GM19328 (cell line): Measurements from ENCODE around the gene REXO1.
"Not testable (repeated sequence)": the region's sequence is repeated elsewhere in the genome, so short reads cannot be mapped to it uniquely, and the experiment has no call there.

ENCODE experiments used
- ATAC-seq: cut with Tn5 transposase; IDR thresholded peaks from one replicate; pipeline ENCODE4 v1.9.1; 2021; ENCODE audit warnings: mild to moderate bottlenecking, moderate library complexity; ENCODE audit not compliant: unreplicated experiment

REXO1 gene

GRCh38 chr19:1877280-1877660, 29.0 kb upstream of the REXO1 start:
- not testable (repeated sequence) for ATAC-seq

- ATAC-seq = not testable (repeated sequence)
Observed at GRCh38 chr19:1876496-1877279, 28.4 kb upstream of the REXO1 start.

DNA sequence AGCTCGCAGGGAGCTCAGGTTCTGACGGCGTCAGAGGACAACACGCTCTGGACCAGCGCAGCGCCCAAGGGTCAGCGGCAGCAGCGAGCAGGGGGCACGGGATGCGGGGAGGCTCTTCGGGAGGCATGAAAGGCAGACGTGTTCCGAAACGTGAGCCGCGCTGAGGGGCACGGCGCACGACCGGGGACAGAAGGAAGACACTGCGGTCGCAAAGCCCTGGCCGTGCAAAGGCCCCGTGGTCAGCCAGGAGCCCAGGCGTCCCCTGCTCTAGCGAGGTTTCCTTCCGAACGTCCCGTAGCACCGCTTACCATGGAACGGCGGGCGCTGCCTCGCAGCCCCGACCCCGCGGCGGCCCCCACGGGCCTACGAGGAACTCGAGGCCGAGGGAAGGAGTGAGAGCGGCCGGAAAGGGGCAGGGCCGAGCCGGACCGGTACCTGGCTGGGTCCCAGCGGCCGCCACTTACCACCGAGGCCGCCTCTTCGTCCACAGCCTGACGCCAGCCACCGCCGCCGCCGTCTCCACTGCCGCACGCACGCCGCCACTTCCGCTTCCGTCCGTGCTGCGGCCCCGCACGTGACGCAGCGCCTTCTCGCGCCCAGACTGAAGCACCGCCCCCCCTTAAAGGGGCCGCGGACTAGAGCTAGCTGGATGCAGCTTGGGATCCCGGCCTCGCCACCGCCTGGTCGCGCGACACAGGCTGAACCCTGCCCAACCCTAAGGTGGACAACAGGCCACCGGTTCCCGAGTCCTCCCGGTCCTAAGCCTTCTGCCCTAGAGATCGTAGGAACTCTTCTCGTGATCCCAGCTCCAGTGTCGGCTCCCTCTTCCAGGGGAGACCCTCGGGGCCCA, 27.6 kb upstream of the REXO1 start:
- ATAC-seq = peak; percentile 87

DNA sequence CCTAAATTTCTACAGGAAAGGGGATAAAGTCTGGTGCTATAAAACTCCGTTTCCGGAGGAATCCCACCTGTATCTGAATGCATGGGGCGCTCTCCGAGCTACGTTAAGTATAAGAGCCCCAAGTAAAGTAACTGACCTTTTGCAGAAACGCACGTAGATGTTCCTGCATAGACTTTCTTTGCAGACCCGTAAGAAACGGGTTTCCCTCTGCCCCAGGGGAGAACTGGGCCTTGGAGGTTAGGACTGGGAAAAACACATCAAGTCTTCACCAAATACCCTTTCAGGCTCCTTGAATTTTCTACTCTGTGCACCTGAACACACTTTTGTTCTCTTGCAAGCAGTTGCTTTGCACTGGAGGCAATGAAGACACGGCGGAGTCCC, 27.0 kb upstream of the REXO1 start:
- not testable (repeated sequence) for ATAC-seq

DNA sequence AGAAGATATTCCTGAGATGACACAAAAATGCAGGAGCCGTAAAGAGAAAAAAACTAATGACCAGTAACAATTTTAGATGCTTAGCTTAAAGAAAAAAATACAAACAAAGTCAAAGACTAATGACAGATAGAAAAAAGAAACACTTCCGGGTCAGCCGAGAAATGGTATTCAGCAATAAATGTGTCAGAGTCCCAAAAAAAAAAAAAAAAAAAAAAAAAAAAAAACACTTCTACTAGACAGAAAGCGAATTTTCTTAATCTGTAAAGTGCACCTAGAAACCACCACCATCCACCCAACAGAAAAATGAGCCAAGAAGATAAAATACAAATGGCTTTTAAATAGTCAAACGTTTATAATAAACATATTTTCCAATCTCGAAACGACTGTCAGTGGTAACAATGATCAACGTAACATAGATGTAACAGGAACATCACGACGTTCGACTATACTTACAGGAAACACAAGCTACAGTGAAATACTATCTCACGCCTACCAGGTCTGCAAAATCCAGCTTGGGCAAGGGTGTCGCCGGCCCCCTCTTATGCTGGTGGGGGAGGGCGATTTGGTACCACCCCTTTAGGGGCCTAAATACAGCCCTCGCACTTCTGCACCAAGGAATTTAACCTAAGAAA, 26.4 kb upstream of the REXO1 start:
- ATAC-seq = no peak

DNA sequence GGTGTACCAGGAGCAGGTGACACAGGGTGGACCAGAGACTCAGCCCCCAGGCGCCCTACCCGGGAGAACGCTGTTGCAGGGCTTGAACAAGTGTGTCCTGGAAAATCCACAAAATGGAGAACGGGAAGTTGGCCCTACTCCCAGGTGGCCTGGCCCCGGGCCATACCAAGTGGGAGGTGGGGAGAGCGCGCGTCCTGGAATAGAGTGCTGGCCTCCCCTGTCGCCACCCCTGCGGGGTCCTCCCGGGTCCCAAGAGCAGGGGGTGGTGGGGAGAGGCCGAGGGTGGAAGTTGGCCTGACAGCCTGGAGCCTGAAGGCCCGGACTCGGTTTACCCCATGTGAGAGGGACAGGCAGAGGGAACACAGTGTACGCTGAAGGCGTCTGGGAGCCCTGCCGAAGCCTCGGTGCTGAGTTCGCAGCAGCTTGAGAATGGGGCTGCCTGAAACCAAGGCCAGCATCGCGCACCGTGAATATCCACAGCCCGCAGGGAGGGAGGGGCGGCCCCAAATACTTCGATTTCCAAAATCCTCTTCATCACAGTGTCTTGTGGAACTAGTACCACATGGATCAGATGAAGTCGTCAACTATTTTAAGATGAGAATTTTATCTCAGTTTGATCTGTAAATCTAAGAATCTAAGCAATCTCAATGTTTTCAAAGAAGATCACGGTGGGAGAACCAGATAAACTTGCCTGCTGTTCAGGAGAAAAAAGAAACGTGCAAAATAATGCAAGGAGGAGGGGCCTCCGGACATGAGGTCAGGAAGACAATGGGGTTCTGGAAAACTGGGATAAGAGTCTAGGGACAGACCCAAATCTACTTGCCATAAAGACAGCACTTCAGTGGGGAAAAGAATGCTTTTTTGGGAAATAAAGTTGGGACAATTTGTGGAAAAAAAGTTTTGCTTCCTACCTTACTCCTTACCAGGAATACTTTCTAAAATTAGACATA, 25.5 kb upstream of the REXO1 start:
- ATAC-seq = no peak

- ATAC-seq = no peak
Observed at GRCh38 chr19:1872807-1873523, 24.7 kb upstream of the REXO1 start.

- ATAC-seq = no peak
Observed at GRCh38 chr19:1871630-1872029, 23.3 kb upstream of the REXO1 start.

GRCh38 chr19:1871140-1871597, 22.9 kb upstream of the REXO1 start:
- ATAC-seq = no peak

DNA sequence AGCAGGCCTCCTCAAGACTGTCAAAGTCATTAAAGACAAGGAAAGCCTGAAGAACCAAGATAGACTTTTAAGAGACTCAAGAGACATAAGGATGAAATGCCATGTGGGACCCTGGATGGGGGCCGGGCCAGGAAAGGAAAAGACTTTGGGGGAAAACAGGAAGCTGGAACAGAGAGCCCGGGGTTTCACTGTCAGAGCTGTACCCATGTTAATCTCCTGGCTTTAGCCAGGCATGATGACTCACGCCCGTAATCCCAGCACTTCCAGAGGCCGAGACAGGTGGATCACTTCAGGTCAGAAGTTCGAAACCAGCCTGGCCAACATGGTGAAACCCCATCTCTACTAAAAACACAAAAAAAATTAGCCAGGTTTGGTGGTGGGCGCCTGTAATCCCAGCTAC, 20.7 kb upstream of the REXO1 start:
- no peak for ATAC-seq

DNA sequence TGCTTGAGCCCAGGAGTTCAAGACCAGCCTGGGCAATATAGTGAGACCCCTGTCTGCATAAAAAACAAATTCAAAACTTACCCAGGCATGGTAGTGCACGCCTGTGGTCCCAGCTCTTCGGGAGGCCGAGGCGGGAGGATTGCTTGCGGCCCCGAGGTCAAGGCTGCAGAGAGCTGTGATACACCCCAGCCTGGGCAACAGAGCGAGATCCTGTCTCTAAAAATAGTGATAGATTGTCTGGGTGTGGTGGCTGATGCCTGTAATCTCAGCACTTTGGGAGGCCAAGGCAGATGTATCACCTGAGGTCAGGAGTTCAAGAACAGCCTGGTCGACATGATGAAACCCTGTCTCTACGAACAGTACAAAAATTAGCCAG, 19.1 kb upstream of the REXO1 start:
- no peak for ATAC-seq

DNA sequence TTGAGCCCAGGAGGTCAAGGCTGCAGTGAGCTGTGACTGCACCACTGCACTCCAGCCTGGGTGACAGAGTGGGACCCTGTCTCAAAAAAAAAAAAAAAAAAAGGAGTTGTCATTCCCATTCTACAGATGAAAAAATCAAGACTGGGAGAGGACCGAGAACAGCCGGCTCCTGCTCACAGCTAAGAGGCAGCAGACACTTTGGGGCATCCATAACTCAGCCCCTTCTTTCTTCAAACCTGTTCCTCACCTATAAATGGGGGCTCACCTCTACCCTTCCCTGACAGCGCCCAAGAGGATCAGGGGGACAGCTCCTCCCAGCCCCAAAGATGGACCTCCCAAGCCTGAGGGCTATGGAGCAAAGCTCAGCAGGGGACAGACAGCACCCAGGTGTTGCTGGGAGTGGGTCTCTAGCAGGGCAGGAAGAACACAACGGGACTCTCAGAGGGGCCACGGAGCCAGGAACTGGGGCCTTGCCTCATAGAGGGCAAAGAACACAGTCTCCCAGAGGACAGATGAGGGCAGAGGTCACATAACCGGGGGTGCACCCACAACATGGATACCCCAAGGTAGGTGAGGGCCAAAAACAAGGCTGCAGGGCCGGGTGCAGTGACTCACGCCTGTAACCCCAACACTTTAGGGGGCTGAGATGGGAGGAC, 18.5 kb upstream of the REXO1 start:
- ATAC-seq = no peak

GRCh38 chr19:1865172-1866010, 17.1 kb upstream of the REXO1 start:
- no peak for ATAC-seq

- ATAC-seq = no peak
Observed at GRCh38 chr19:1864480-1865171, 16.3 kb upstream of the REXO1 start.

- peak; percentile 53 for ATAC-seq
Observed at GRCh38 chr19:1863638-1864479, 15.6 kb upstream of the REXO1 start.

- ATAC-seq = no peak
Observed at GRCh38 chr19:1863328-1863637, 15.0 kb upstream of the REXO1 start, which contains the start of gene KLF16. KLF16 (minus strand) TSS chr19:1863579; CDS start chr19:1863497, 82 bp downstream.
